HG02981 (cell line): ENCODE results near the gene CDK8.
A peak's percentile ranks its signal among the peaks of the same experiment; 100 is the strongest.
"Not testable (repeated sequence)": the region's sequence is repeated elsewhere in the genome, so short reads cannot be mapped to it uniquely, and the experiment has no call there.

ENCODE experiments used
- ATAC-seq: cut with Tn5 transposase; IDR thresholded peaks from one replicate; pipeline ENCODE4 v1.9.1; 2021; ENCODE audit warnings: mild to moderate bottlenecking, moderate library complexity; ENCODE audit not compliant: unreplicated experiment

CDK8 gene

GRCh38 chr13:26310470-26310869 lies 56.5 kb downstream of the CDK8 start:
- no peak for ATAC-seq

- not testable (repeated sequence) for ATAC-seq
These were observed 58.1 kb downstream of the CDK8 start for GRCh38 chr13:26312019-26312418.

- ATAC-seq: not testable (repeated sequence)
These were observed 62.2 kb downstream of the CDK8 start for GRCh38 chr13:26316095-26316494.

- no peak for ATAC-seq
These were observed 66.8 kb downstream of the CDK8 start for GRCh38 chr13:26320766-26321165.

GRCh38 chr13:26323127-26323526 lies 69.2 kb downstream of the CDK8 start:
- ATAC-seq: no peak

GRCh38 chr13:26323764-26324163 lies 69.8 kb downstream of the CDK8 start:
- peak; percentile 33 for ATAC-seq

GRCh38 chr13:26324294-26324693 lies 70.4 kb downstream of the CDK8 start:
- ATAC-seq: no peak

GRCh38 chr13:26324867-26325266 lies 70.9 kb downstream of the CDK8 start:
- no peak for ATAC-seq

GRCh38 chr13:26325876-26326275 lies 71.9 kb downstream of the CDK8 start:
- peak; percentile 79 for ATAC-seq

- no peak for ATAC-seq
These were observed 72.6 kb downstream of the CDK8 start for GRCh38 chr13:26326562-26326961.

- no peak for ATAC-seq
These were observed 74.2 kb downstream of the CDK8 start for GRCh38 chr13:26327940-26328725.

GRCh38 chr13:26335158-26335557 lies 81.2 kb downstream of the CDK8 start:
- ATAC-seq: no peak

- no peak for ATAC-seq
These were observed 86.9 kb downstream of the CDK8 start for GRCh38 chr13:26340807-26341206.

GRCh38 chr13:26342898-26343297 lies 89.0 kb downstream of the CDK8 start:
- ATAC-seq: no peak

- no peak for ATAC-seq
These were observed 89.9 kb downstream of the CDK8 start for GRCh38 chr13:26343816-26344215.

- ATAC-seq: no peak
These were observed 91.1 kb downstream of the CDK8 start for GRCh38 chr13:26344980-26345379.

- ATAC-seq: no peak
These were observed 95.0 kb downstream of the CDK8 start for GRCh38 chr13:26348966-26349365.

- no peak for ATAC-seq
These were observed 108.3 kb downstream of the CDK8 start for GRCh38 chr13:26362261-26362660.

- no peak for ATAC-seq
These were observed 116.6 kb downstream of the CDK8 start for GRCh38 chr13:26370553-26370952.

GRCh38 chr13:26372747-26373146 lies 118.8 kb downstream of the CDK8 start:
- ATAC-seq: no peak

- ATAC-seq: no peak
These were observed 122.5 kb downstream of the CDK8 start for GRCh38 chr13:26376430-26376829.

- no peak for ATAC-seq
These were observed 123.1 kb downstream of the CDK8 start for GRCh38 chr13:26377038-26377437.

- no peak for ATAC-seq
These were observed 124.2 kb downstream of the CDK8 start for GRCh38 chr13:26378116-26378515.
